ENCODE data around the gene LAMA5.

LAMA5 gene

DNA sequence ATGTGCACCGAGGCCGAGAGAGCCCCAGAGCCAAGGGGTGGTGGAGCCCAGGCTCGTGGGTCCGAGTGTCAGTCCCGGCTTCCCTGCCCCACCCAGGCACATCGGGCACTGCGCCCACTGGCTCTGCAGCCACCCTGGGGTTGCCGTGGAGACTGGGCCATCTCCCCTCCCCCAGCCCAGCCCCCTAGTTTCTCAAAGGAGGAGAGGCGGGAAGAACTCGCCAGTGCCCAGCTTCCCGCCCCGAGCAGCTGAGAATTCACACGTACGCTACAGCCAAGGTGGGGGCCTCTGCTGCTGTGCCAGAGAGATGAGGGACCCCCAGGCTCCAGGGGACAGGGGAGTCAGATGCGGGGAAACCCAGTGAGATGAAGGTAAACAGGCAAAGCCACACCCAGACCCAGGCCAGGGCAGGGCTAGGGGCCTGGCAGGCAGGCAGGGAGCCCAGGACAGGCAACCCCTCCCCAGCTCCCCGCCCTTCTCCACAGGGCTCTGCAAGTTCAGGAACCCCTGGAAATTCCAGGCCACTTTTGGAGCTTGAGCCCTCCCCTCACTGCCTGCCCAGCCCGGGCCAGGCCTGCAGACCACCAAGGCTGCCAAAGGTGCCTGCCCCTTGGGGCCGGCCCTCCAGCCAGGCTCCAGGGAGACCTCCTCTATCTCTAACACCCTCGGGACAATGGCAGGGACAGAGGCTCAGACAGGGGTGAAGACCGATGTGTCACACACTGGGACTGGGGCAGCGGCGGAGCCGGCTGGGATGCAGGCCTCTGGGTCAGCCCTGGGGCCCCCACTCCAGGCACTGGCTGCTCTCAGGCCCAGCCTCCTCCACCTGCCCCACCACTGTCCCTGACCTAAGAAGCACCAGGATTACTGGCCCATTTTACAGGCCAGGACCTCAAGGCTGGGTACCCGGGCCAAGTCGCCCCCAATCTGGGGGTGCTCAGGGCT, 6.0 kb downstream of the LAMA5 start:
- no peak for DNase-seq (ENCODE audit: low read depth in 2 of 2)

DNA sequence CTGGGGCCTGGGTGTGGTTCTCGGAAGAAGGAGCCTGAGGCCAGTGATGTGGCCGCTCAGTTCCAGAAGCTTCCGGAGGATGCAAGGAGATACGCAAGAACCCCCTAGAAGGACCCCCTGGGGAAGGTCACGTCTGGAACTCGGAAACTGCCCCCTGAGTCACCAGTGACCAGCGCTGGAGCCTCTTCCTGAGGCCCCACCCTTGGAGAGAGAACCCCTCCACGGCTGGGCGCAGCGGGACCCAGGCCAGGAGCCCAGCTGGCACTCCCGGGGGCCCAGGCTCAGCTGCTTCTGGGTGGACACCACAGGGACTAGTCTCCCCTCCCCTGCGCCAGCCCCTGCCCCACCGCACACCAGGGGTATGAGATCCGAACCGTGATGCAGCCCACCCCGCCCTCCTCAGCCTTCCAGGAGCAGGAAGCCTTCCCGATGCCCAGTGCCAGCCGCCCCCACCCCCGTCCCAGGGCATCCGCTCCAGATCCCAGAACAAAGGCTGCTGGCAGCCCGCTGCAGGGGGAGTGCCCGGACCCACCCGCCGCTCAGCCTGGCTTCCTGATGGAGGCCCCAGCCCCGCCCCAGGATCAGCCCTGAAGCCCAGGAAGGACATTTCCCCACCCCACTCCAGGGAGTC, 7.5 kb downstream of the LAMA5 start:
- DNase-seq (ENCODE audit: low read depth in 2 of 2): no peak

DNA sequence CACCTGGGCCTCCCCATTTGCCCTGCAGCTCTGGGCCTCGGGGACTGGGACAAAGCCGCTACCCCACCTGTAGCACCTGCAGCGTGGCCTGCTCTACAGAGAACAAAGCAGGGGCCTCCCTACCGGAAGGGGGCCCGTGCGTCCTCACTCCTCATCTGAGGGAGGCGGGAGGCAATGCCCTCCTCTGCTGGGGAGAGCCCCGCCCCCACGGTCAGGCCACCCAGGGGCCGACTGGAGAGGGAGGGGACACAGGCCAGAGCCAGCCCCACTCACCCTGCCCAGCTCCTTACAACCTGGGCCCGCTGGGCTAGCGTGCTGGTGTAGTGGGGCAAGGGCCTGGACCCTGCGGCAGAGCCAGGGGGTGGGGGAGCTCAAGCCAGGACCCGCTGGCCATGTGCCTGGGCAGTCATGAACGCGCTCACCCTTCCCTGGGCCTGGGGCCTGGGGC, 8.0 kb downstream of the LAMA5 start:
- DNase-seq (ENCODE audit: low read depth in 2 of 2): no peak

DNA sequence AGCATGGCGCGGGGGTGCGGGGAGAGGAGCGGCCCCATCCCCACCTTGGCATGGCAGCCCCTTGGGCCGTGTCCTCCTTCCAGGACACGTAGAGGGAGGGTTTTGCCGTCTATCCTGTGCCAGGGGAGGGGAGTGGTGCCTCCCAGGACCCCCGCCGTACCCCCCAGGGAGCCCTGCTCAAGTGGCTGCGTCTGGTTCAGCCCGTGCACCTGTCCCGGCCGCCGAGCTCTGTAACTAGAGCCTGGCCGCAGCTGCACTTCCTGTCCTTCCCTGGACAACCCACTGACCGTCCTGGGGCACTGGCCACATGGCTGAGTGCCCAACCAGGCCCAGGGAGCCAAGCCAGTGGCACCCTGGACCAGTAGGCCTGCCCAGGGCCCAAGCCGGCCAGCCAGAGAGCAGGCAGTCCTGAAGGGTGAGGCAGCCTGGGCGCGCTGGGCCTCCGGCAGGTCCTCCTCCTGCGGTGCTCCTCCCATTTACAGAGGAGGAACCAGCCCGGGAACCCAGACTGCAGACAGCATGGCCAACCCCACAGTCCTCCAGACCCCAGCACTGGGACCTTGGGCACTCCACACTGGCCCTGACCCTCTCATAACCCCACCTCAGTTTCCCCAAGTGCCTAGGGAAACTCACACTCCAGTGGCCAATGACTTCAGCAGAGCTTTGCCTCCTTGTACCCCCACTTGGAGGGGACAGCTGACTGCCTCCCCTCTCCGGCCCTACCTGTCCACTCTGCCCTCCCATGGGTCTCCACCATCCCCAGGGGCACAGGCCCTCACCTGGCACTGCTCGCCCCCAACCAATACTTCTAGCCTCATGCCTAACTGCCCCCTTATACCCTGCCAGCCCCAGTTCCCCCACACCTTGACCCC, 8.7 kb downstream of the LAMA5 start:
- no peak for DNase-seq (ENCODE audit: low read depth in 2 of 2)

DNA sequence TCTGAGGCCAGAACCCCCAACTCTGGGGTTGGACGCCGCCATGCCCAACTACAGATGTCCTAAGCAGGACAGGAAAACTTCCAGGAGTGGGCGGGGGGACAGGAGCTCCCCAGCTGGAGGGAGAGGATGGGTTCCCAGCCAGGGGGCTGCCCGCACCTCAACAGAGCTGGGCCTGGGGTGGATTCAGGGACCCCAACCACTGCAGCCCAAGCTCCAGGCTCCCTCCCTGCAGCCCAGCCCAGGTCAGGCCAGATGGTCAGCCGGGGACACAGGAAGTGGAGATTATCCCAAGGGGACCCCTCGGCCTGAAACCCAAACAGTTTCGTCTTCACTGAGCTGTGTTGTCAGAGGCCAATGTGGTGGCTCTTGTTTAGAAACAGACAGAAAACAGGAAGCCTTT, 9.4 kb downstream of the LAMA5 start:
- DNase-seq (ENCODE audit: low read depth in 2 of 2): no peak

DNA sequence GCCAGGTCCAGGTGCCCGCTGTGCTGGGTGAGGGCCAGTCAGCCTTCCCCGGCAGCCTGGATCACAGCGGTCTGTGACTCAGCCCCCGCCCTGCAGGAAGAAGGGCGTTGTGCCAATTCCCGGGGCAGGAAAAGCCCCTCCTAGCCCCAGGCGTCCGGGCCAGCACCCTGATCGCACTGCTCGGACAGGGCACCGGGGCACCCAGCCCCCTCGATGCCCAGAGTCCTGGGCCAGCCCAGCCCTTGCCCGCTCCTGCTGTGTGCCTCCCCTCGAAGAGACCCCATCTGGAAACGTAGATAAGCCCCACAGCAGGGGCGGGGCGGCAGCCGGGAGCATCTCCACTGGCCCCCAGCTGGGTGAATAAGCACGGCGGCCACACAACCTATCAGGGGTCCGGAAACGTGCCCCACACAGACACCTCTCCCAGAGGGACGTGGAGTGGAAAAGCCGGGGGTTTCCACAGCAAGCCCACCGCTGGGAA, 9.9 kb downstream of the LAMA5 start:
- DNase-seq (ENCODE audit: low read depth in 2 of 2): no peak

DNA sequence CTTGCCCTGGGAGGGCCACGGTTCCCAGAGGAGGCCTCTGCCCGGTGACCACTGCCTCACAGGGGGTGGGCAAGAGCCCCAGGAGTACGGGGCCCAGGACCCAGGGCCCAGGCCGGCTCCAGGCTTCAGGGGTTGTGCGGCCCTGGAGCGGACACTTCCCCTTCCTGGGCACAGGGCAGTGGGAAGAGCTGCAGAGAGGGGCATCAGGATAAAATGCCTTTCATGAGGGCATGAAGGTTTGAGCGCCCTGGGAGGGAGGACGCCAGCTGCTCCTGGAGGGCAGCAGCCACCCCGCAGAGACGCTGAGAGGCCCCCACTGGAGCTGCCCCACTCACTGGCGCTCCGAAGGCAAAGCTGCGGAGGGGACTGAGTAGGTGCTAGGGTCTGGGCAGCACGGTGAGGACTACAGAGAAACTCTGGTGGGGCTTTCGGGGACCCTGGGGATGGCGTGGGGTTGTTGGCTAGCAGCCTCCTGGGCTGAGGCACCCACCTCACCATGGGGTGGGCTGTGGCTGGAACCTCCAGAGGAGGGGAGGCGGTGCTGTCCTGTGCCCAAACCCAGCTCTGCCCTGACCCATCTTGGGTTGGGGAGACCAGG, 10.4 kb downstream of the LAMA5 start:
- DNase-seq (ENCODE audit: low read depth in 2 of 2): no peak

DNA sequence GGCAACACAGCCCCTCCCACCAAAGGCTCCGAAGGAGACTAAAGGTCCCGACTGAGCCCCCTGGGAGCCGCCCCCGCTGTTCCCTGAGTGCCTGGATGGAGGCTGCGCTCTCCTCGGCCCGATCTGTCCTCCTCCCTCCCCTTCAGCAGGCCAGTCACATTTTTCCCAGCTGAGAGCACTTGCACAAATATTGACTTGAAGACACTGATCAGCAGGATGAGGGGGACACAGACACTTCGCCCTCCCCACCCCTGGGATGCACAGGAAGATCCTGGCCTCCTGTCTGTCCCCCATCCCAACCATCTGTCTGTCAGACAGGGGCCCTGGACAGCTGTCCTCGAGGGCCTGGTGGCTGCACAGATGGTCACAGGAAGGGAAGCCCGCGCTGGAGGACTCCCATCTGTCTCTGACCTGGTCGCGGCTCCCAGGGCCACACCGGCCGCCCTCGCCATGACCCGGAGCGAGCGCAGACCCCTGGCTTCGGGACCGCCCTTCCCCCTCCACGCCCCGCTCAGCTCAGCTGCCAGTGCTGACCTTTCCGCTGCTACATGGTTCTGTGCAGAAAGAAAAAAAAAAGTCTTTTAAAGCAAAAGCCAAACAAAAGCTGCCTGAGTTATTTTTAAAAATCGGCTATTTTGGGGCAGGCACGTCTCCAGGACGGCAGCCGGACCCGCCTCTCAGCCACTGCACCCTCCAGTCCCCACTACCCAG, 11.1 kb downstream of the LAMA5 start:
- DNase-seq (ENCODE audit: low read depth in 2 of 2): no peak

DNA sequence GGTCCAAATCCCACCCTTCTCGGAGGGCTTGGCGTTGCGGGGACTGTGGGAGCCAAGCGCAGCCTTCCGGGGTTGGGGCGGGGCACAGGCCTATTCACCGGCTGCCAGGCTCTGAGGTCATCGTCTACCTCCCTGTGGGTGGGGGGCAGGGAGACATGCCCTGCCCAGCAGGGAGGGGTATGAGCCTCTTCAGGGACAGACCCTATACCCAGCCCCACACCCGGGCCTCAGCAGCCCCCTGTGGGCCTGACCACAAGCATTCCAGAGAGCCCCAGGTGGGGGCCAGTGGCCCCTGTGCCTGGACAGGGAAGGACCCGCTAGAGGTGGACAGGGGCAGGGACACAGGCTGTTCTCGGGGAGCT, 11.6 kb downstream of the LAMA5 start:
- DNase-seq (ENCODE audit: low read depth in 2 of 2): no peak

DNA sequence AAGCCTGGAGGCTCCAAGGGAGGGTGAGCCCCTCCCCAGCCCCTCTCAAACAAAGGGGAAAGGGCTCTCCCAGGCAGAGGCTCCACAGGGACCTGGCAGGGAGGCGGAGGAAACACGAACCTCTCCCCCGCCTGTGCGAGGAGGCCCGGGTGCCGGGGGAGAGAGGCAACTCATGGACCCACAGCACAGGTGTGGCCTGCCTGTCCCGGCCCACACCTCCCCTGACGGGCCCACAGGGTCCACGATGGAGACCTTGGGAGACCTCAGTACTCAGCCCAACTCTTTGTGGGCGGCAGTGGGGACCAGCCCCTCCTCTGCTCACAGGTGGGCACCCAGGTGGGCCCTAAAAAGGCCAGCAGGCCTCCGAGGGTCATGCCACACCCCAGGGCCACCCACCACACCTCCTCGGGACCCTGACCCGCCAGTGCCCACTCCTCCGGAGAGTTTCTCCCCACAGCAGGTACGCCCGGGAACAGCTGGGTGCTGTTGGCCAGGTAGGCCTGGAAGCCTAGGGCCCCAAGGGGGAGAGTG, 12.2 kb downstream of the LAMA5 start:
- DNase-seq (ENCODE audit: low read depth in 2 of 2): no peak

DNA sequence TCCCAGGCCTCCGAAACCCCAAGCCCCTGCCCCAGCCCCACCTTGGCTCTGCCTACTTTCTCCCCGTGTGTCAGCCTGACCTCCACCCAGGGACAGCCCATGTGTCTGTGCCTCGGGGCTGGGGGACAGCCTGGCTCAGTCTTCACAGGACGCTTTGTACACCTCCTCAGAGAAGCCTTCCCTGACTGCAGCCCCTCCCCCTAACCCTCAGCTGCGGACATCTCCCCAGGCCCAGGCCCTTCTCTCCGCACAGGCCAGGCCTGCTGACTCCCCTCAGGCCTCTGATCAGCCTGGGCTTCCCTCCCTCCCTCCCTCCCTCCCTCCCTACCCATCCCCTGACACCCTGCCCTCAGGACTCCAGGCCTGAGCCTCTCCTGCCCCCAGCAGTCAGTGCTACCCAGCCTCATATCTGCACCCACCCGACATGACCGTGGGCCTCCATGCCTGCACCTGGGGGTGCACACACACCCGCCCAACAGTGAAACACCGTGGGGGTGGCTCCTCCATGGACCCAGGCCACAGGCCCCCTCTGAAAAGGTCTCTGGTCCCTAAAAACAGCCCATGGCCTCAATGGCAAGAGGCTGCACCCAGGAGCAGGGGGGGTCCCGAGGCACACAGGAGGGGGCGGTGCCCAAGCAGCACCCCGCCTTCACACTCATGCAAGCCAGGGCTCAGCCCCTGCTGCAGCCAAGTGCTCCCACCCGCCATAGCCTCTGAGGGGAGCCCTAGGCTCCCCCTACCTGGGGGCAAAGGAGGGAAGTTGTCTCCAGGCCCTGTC, 12.9 kb downstream of the LAMA5 start:
- no peak for DNase-seq (ENCODE audit: low read depth in 2 of 2)

DNA sequence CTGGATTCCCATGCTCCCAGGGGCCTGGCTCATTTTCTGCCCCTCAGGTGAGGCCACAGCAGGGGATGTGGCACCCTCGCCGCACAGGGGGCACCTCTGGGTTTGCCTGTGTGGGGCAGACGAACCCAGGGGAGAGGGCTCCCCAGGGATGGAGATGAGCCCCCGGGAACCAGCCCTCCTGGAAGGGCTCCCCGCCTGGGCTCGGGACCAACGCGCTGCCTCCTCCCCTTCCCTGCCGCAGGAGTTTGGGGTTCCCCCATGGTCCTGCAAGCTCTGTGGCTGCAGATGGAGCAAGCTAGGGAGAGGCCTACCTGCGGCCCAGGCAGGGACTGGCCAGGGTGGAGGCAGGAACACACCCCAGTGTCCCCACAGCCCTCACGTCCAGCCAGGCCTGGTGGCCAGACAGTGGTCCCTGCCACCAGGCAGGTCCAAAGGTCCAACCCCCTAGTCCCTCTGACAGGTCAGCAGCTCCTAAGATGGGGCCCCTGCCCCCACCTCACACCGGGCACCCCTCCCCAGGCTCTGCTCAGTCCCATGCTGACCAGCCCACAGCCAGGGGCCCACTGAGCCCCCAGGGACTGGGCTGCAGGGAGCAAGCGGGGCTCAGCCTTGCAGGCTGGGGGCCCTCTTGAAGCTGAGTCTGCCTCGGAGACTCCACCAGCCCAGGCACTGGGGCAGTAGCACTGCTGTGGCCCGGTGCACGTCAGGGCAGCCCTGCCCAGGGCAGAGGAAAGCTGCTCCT, 13.7 kb downstream of the LAMA5 start:
- DNase-seq (ENCODE audit: low read depth in 2 of 2): no peak

DNA sequence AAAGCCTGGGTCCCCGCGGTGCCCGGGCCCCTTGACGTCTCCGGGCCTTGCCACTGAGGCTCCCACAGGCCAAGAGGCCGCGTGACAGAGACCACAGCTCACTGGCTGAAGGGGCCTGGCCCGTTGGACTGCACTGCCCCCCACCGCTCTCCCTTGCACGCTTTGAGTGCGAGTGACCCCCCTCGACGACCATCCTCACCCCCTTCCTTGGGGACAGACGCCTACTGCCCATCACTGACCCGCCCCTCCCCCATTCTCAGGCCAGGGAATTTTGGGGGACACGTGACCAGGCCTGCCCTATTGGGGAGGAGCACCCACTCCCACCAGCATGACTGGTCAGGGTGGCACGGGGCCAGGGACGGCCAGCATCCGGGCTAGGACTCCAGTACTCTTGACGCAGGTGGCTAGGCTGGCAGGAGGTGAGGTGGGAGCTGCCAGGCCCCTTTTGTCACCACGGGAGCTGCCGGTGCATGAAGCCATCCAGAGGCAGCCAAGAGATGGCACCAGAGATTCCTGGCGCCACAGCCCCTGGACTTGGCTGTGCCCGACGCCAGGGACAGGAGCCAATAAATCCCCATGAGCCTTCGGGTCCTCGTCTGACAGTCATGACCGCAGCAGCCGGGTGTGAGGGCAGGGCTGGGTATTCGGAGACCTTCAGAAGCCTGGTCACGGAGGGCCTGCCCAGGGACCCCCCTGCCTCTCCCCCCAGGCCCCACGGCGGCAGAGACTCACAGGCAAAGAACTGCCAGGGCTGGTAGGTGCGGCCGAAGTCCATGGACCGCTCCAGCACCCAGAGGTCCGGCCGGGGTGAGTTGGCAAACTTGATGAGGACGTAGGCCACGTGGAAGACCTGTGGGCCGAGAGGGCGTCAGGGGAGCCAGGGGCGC, 14.5 kb downstream of the LAMA5 start:
- no peak for DNase-seq (ENCODE audit: low read depth in 2 of 2)

DNA sequence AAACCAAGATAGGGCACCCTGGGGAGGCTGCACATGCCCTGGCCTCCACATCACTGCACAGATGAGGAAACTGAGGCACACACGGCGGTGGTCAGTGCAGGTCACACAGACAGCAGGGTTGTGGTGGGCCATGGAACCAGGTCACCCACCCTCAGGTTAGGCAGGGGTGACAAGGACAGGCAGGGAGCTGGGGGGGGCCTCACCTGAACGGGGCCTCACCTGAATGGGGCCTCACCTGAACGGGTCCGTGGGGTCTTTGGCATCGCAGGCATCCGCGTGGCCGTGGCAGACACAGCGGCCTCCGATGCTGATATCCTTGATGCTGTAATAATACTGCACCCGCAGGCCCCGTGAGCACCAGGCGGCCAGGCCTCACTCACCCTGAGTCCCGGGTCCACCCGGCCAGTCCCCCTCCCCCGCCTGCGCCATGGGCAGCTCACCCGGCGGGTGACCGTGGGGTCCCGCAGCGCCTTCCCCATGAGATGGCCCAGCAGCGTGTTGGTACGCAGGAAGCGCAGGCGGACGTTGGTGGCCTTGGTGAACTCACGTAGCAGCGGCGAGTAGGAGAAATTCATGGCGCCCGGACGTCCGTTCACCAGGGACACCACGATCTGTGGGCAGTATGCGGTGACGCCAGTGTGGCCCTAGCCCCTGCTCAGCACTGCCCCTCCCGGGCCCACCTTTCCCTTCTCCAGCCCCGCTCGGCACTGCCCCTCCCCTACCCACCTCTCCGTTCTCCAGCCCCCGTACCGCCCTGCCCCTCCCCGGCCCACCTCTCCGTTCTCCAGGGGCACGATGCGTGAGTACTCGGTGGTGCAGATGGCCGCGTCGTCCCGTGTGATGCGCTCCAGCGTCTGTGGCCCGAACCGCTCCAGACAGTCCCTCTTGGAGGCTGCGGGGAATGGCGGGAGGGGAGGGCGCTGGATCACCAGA, 15.4 kb downstream of the LAMA5 start:
- DNase-seq (ENCODE audit: low read depth in 2 of 2): no peak

DNA sequence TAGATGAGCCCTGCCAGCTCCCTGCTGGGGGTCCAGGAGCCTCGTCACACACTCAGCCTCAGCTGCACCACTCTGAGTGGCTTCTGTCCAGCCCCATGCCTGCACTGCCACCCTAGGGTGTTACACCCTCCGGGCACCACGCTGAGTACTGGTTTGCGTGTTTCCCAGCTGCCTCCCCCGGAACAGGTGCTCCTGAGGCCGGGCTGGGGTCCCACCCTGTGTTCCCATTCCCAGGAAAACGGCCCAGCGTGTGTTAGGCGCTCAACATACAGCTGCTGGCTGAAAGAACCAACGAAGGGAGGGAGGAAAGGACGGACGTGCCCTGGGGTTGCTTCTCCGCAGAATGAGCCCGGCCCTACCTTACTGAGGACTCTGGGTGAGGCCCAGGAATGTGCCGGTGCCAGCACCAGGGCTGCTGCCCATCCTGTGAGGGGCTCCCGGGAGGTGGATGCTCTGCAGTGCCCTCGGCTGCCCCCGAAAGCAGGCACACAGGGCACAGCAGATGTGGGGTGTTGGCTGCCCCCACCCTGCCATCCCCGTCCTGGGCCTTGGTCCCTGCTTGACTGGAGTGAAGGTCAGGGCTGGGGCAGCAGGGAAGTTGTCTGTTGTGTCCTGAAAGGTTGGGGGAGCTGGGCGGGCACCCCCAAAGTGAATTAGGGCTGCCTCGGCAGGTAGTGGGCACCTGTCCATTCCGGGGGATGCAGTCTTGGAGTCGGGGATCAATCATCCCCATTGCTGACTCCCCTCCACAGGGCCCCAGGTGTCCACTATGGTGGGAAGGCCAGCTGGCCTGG, 16.3 kb downstream of the LAMA5 start:
- DNase-seq (ENCODE audit: low read depth in 2 of 2): no peak

DNA sequence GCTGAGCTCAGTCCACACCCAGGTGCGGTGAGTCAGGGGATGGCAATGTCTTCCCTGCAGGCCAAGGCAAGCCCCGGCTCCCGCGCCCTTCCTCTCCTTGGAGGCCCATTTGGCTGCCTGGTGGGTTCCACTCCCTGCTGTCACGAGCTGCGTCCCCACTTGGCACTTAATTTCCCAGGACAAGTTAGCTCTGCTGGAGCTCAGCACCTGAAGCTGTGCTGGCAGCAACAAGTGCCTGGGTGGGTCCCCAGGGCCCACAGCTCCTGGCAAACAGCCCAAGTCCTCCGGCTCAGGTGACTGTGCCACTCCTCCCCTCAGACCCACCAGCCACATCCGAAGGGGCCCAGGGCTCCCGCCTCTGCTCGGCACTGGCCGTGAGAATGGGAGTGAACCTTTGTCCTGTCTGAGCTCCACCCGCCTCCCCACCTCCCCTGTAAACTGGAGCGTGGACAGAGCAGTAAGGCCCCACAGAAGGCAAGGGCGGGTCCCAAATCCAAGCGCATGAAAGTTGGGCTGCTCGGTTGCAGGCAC, 16.9 kb downstream of the LAMA5 start:
- DNase-seq (ENCODE audit: low read depth in 2 of 2): no peak
